ACHN (cell line): Measurements from ENCODE around the gene SEC61B.
A peak's percentile ranks its signal among the peaks of the same experiment; 100 is the strongest.
"Not testable (repeated sequence)": the region's sequence is repeated elsewhere in the genome, so short reads cannot be mapped to it uniquely, and the experiment has no call there.

Experiments used
- DNase-seq: peaks from one replicate; pipeline ENCODE4 v3.0.0-alpha.2; 2015
- in situ Hi-C: cut with HindIII; loops from 2 replicates; pipeline ENCODE4 v1.10.0; 2017; ENCODE audit warnings: low sequenced_read_pairs, low pct_ligation_motif_present, low pct_unique_long_range_greater_than_20kb

SEC61B gene

DNA sequence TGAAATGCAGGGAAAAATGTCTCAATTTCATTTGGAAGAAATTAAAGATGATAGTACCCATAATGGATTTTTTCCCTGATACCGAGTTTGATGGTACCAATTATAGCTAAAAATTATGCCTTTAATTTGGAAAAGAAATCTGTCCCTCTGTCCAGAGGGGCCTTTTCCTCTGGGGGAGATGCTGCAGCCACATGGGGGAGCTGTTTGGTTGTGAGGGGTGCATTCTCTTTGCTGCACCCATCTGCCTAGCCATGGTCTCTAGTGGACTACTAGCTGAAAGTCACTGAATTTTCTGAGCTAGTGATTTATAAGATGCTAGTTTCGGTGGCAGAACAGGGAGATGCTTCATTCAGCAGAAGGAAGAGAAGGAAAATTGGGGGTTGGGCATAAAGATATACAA lies 9.6 kb downstream of the SEC61B start:
- in situ Hi-C loops, result no loop called here

DNA sequence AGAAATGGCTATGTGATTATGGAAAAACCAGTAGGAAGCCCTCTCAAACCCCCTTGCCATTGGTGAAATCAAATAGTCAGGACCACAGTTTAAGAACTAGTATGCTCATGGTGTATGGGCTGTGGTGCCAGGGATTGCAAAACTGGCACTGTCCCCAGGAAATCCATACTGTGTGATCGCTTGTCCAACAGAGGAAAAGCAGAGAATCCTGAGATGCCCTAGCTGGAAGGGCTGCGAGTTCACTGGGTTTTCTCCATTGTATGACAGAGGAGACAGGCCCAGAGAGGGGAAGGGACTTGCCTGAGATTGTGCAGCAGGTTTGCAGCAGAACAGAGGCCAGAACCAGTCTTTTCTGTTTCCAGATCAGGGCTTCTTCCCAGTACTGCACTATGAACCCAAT lies 12.5 kb downstream of the SEC61B start:
- DNase-seq, result no peak
- in situ Hi-C loops, result no loop called here

More for the DNA sequence above, 9.6 kb downstream of the SEC61B start:
- DNase-seq, result peak; percentile 39

DNA sequence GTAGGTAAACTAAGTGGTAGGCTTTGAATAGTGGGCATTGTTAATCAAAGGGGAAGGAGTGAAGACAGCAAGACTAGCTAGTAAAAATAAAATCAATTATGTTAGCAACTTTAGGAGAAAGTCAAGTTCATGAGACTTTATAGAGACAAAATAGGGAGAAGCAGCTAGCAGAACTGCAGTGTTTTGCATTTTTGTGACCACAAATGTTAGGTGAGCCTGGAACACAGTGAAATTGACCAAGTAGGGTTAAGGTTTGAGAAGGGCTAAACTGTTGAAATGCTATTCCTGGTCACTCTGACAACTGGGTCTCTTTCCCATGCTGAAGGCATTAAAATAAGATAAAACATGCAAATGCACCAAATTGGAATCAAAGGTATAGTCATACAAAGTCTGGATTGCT lies 13.0 kb downstream of the SEC61B start:
- no peak for DNase-seq
- in situ Hi-C loops, result no loop called here

DNA sequence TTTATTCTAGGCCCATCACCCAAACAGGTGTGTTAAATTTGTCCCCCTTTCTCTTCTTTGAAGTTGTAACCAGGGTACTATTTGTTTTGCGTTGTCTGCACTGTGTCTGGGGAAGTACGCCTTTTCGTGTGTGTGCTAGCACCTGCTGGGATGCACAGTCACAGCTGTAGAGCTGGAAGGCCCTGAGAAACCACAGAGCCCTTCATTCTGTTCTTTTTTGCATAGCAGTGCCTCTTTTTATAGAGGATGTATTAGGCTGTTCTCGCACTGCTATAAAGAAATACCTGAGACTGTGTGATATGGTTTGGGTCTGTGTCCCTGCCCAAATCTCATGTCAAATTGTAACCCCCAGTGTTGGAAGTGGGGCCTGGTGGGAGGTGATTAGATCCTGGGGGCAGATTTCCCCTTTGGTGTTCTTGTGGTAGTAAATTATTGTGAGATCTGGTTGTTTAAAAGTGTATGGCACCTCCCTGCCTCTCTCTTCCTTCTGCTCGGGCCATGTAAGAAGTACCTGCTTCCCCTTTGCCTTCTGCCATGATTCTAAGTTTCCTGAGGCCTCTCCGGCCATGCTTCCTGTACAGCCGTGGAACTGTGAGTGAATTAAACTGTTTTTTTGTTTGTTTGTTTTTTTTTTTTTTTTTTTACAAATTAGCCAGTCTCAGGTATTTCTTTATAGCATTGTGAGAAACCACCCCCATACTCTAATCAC lies 14.0 kb downstream of the SEC61B start:
- no peak for DNase-seq
- in situ Hi-C loops, result no loop called here

DNA sequence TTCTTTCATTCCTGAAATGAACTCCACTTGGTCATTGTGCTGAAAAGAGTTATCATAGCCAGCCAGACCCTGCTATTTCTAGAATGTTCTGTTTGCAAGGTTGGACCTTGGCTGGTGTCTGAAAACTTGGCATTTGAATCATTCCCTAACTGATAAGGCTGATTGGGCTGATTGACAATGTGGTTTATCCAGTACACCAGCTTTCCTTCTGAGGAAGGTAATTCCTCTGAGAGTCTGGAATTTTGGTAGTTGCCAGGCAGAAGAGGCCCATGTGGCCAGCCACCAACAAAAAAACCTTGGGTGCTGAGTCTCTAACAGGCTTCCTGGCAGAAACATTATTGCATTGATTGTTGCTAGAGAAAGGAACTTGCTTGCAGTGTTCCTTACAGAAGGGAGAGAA lies 15.3 kb downstream of the SEC61B start:
- DNase-seq, result no peak
- in situ Hi-C loops, result no loop called here

DNA sequence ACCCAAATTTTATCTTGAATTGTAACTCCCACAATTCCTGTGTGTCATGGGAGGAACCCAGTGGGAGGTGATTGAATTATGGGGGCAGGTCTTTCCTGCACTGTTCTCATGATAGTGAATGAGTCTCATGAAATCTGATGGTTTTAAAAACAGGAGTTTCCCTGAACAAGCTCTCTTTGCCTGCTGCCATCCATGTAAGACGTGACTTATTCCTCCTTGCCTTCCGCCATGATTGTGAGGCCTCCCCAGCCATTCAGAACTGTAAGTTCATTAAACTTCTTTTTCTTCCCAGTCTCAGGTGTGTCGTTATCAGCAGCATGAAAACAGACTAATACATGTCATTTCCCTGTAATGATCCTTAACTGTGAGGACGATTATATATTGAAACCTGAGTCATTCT lies 15.8 kb downstream of the SEC61B start:
- in situ Hi-C loops, result not testable (repeated sequence)

DNA sequence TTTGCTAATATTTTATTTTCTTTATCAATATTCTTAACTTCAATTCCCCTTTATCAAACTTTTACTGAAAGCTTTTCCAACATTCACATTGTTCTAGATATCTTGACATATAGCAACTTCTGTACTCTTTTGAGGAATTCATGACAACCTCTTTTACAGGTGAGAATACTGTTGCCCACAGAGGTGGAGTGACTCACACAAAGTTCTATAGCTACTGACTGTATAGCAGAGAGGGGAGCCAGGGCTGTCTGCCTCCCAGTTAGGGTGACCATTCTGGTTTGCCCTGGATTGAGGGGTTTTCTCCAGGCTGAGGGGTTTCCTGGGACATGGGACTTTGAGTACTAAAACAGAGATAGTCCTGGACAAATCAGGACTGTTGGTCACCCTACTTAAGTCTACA lies 16.2 kb downstream of the SEC61B start:
- in situ Hi-C loops, result no loop called here
- DNase-seq, result no peak

More for the DNA sequence above, 15.8 kb downstream of the SEC61B start:
- DNase-seq, result not testable (repeated sequence)

DNA sequence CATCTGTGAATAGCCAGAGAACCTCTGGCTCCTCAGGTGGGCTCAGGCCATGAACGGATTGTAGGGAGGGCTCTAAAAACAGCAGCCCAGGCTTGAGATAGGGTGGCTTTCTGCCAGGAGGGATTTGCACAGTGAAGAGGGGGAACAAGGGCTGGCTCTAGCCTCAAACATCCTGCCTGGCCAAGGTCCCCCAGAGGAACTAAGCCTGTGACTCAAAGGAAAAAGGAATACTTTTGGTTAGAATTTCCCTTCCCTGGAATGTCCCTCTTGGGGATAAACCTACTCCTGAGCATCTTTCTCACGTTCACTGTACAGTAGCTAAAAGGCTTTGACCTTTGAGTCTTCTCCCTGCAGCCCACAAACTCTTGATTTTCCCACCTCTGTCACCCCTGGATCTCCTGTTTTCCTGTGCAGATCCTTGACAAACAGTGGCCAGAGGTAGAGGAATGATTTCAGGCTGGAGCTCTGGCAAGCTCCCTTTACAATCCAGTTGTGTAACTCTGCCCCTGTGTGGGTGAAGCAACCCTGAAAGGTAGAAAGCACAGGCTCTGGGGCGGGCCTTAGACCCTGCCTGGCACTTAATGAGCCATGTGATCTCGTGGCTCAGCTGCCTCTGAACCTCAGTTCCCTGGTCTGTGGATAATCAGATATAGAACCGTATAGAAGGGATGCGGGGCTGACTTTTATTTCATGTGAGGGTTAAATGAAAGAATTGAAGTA lies 17.4 kb downstream of the SEC61B start:
- in situ Hi-C loops, result no loop called here
- DNase-seq, result no peak

DNA sequence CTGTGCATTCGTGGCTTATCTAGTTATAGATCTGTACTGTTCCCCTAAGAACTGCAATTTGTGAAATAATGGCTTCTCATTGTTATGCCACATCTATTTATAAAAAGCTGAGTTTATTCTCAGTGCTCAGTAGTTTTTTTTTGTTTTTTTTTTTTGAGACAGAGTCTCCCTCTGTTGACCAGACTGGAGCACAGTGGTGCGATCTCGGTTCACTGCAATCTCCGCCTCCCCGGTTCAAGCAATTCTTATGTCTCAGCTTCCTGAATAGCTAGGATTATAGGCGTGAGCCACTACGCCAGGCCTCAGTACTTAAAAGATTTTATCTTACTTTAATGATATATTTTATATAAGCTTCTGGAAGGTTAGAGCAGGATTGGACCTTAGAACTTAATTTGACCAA lies 19.0 kb downstream of the SEC61B start:
- in situ Hi-C loops, result no loop called here
- DNase-seq, result no peak

DNA sequence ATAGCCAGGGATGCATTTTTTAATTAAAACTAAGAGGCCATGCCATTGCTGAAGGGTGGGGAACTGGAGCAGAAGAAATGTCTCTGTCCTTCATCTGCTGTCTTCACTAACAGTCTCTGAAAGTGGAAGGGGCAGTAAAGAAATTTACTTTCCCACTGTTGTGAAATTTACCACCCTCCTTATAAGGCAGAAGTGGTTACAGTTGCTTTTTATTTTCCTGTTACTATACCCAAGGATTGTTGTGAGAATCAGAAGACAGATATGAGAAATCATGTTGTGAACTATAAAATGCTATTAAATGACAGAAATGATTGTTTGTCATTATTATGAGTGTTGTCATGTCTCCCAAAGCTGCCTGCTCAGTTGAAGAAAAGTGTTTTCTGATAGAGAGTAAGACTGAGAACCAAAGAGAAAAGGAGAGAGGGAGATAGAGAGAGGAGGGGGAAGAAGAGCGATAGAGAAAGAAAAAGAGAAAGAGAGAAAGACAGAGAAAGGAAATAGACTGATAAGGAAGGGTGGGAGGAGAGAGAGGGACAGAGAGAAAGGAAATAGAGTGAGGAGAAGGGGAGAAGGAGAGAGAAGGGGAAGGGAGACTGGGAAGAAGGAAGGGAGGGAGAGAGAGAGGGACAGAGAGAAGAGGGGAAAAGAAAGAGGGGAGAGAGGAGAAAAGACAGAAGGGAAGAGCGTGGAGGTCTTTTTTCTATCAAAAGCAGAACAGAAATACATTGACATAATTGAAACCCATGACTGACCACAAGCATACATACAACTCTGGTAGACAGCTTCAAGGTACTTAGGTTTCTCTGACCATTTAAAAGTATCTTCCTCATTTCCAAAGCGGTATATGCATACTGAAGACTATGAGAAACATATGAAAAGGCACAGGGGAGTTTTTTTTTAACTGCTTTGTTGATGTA lies 22.5 kb downstream of the SEC61B start:
- DNase-seq, result no peak
- in situ Hi-C loops, result no loop called here

DNA sequence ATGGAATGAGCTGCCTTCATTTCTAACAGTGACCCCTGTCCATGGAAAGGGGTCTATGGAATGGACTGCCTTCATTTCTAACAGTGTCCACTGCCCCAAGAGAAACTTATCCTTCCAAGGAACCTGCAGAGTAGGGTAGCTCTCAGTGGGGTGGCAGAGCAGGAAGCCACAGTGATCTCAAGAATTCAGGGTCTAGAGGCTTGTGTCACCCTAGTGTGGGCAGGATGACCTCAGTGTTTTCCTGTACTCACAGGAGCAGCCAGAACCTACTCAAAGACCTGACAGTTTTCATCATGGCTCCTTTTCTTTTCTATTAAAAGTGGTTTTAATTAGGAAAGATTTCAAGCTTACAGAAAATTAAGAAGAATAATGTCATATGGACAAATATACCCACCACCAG lies 27.5 kb downstream of the SEC61B start:
- in situ Hi-C loops, result no loop called here
- peak; percentile 60 for DNase-seq

DNA sequence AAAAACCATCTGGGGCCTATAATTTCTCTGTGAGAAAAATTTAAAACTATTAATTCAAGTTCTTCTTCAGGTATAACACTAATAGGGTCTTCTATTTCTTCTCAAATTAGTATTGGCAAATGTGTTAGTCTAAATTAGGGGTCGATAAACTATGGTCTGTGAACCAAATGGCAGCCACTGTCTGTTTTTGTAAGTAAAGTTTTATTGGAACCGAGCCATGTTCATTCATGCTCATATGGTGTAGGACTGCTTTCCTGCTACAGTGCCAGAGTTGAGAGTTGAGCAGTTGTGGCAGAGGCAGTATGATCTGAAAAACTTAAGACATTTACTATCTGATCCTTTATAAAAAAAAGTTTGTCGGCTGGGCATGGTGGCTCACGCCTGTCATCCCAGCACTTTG lies 29.1 kb downstream of the SEC61B start:
- no peak for DNase-seq
- in situ Hi-C loops, result no loop called here

DNA sequence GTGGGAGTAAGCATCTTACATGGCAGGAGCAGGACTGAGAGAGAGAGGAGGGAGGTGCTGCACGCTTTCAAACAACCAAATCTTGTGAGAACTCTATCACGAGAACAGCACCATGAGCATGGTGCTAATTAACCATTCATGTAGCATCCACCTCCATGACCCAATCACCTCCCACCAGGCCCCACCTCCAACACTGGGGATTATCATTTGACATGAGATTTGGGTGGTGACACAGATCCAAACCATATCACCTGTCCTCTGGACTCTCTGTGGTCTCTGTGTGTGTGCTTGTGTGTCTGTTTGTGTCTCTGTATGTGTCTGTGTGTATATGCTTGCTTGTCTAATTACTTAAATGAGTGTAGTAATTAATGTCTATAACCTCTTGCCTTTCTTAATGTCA lies 31.1 kb downstream of the SEC61B start:
- in situ Hi-C loops, result no loop called here
- no peak for DNase-seq

DNA sequence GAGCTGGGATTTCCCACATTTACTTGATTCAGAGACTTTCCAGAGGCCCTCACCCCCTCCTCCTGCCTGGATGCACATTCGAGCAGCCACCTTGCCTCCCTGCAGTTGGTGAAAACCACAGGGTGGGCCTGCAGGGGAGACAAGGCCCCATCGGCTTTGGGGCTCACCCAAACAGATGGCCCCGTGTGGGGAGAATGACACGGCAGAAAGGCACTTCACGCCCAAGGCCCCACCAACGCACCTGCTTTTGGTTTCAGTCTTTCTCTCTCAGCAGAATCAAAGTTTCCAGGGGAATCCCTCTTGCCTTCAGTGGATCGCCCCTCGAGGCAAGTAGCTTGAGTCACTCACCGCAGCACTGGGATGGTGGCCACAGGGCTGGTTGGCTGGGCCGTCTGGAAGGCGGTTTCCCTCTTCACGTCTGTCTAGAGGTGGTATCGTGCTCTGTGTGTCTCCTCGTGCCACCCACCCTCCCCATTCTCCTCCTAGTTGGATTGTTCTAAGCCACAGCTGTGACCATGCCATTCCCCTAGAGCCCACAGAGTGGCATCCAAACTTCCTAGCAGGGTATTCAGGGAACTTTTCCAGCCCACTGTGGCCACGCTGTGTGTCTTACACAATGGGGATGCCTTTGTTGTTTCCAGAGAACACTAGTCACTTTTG lies 31.8 kb downstream of the SEC61B start:
- peak; percentile 15 for DNase-seq

DNA sequence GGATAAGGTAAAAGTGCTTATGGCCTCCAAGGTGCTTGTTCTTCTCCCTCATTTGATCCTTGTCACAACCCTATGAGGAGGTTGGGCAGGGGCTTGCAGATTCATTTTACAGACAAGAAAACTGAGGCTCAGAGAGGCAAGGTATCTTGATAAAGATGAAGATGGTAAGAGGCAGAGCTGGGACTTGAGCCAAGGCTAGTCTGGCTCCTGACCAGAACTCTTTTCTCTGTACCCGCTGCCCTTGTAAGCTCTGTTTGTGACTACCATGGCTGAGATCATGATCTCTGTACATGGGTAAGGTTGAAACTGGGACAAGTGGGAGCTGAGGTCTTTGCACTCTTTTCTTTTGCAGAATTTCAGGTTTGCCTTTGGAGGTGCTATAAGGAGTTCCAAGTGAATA lies 33.6 kb downstream of the SEC61B start:
- DNase-seq, result no peak
- in situ Hi-C loops, result no loop called here

More for the DNA sequence above, 31.8 kb downstream of the SEC61B start:
- in situ Hi-C loops, result no loop called here

DNA sequence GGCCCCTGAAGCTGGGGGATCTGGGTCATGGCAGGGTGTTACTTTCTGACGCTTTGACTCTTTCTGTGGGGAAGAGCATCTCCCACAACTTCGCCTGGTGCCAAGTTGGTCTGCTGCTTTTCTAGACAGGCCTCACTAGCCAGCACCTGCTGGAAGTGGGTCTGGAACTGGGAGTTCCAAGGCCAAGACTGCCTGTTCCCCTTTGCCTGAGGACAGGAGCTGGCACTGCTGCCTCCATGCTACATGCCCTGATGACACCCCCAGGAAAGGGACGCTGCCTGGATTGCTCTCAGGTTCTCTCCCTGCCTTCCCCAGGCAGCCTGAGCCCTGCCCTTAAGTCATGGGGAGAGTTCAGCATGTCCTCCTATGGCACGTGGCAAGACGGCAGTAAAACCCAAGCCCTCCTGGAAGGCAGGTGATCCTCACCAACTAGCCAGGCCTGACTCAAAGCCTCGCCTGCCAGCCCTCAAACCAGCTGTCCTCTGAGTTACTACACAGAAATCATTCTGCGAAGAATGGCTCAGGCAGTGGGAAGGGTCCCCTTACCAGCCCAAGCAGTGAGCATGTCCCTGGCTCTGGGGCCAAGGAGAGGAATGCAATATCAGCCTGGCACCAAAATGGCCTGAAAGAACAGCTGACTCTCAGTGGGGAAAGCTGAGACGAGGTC lies 35.8 kb downstream of the SEC61B start:
- no peak for DNase-seq
- in situ Hi-C loops, result no loop called here

DNA sequence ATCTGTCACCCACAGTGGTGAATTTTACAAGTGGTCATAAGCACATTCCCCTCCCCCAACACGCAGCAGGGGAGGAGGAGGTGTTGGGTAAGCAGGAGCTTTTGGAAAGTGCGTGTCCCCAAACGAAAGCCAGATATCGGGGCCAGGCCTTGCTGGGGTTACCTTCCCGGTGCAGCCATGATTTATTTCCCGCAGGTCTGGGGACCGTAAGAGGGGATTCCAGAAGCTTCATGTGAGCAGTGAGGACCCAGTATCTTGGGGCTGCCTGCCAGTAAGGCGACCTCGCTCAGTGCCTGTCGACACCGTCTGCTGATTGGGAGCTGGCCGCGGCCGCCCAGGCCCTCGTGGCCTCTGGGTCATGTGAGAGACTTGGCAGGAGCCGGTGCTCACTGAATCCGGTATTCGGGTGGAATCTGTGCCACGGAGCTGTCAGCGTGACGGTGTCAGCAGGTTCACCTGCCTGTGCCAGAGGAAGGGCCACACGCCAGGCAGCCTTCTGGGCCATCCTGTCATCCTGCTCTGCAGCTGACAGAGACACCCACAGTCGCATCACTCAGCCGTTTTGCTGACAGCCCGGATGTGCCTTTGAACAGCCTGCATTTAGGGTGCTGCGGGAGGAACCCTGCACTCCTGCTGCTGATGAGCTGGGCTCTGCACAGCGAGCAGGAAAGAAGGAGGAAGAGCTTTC lies 37.3 kb downstream of the SEC61B start:
- in situ Hi-C loops, result no loop called here
- DNase-seq, result peak; percentile 22

DNA sequence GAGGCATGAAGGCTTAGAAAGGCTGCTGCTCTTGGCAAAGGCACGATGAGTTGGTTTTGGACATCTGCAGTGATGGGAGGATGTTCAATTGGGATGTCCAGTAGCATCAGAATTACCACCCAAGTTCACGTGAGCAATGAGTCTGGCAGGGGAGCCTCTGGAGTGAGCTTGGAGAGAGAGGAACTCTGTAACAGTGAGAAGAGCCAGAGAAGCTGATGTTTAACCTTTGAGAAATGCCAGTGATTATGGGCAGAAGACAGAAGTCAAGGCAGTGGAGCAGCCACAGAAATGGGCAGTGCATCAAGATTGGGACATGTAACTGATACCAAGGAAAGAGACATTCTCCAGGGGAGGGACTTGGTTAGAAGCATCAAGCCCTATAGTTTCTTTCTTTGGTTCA lies 39.8 kb downstream of the SEC61B start:
- in situ Hi-C loops, result no loop called here
- DNase-seq, result no peak
